ENCODE measurements around the gene GEMIN7. TPM values are rescaled to one million over a fixed set of nuclear protein-coding genes. Genes with fewer than 3 reads are reported as not detected.

The GEMIN7 gene
- total and polyA plus RNA-seq, 10 donors: 19.6 to 51.1 (median 27.4) TPM

GRCh38 chr19:45136507-45137178 lies 57.6 kb downstream of the GEMIN7 start:
- Histone ChIP-seq H3K4me1 (peaks cover 8 to 57% (median 41%) of the 10 kb centered on the region in 6 donors), H3K4me3 (peak overlapping the region in 1 of 8 donors; percentile 7), H3K36me3 (peaks cover 0 to 28% (median 13%) of the 10 kb centered on the region in 6 donors), H3K9me3 (no peaks in the 10 kb centered on the region), H3K27ac (peak overlapping the region in 4 of 8 donors; percentile 65 to 78 (median 72)), H3K27me3 (replicated peaks in 1 of 7) (no peaks in the 10 kb centered on the region)
- DNase-seq: no peak
- TF ChIP-seq POLR2A (IDR thresholded peaks at IDR 0.05) (no peak), POLR2AphosphoS5 (IDR thresholded peaks at IDR 0.05) (no peak), CTCF (IDR thresholded peaks at IDR 0.05 in 8 of 11, conservative IDR thresholded peaks at IDR 0.05 in 3 of 11) (no peak)
- 70 to 84% (median 80%) methylated on average over 6 to 12 of the region's 12 CpGs for WGBS, 5 donors
- intact Hi-C loops (cut with DNase I; ENCODE audit: low total_unique reads): no loop called here

GRCh38 chr19:45137179-45137761 lies 58.2 kb downstream of the GEMIN7 start:
- H3K27me3 ChIP-seq (replicated peaks in 1 of 7): no peaks in the 10 kb centered on the region
- peak overlapping the region in 1 of 8 donors; percentile 7 for H3K4me3 ChIP-seq
- H3K9me3 ChIP-seq: no peaks in the 10 kb centered on the region
- peak overlapping the region in 4 of 8 donors; percentile 65 to 78 (median 72) for H3K27ac ChIP-seq
- WGBS, 5 donors: 76 to 84% (median 78%) methylated on average over 16 to 17 of the region's 17 CpGs
- intact Hi-C loops (cut with DNase I; ENCODE audit: low total_unique reads): no loop called here
- DNase-seq: no peak
- TF ChIP-seq CTCF (IDR thresholded peaks at IDR 0.05 in 8 of 11, conservative IDR thresholded peaks at IDR 0.05 in 3 of 11): no peak
- no peak for TF ChIP-seq POLR2A (IDR thresholded peaks at IDR 0.05)
- TF ChIP-seq POLR2AphosphoS5 (IDR thresholded peaks at IDR 0.05): peak in 2 of 3 donors; percentile 20 to 54
- H3K4me1 ChIP-seq: peaks cover 8 to 57% (median 41%) of the 10 kb centered on the region in 6 donors
- peaks cover 0 to 31% (median 19%) of the 10 kb centered on the region in 6 donors for H3K36me3 ChIP-seq

GRCh38 chr19:45138303-45138751 lies 59.3 kb downstream of the GEMIN7 start:
- TF ChIP-seq POLR2A (IDR thresholded peaks at IDR 0.05): no peak
- TF ChIP-seq POLR2AphosphoS5 (IDR thresholded peaks at IDR 0.05): no peak
- TF ChIP-seq CTCF (IDR thresholded peaks at IDR 0.05 in 8 of 11, conservative IDR thresholded peaks at IDR 0.05 in 3 of 11): no peak
- intact Hi-C loops (cut with DNase I; ENCODE audit: low total_unique reads): no loop called here

More at GRCh38 chr19:45138303-45138751, 59.3 kb downstream of the GEMIN7 start:
- WGBS, 5 donors: 80 to 90% (median 85%) methylated on average over 7 to 11 of the region's 11 CpGs
- no peak for DNase-seq
- H3K27me3 ChIP-seq (replicated peaks in 1 of 7): no peaks in the 10 kb centered on the region
- peaks cover 0 to 41% (median 29%) of the 10 kb centered on the region in 6 donors for H3K36me3 ChIP-seq
- H3K27ac ChIP-seq: peak overlapping the region in 2 of 8 donors; percentile 77 to 78
- no peaks in the 10 kb centered on the region for H3K9me3 ChIP-seq
- no peak overlapping the region for H3K4me3 ChIP-seq
- peaks cover 8 to 52% (median 41%) of the 10 kb centered on the region in 6 donors for H3K4me1 ChIP-seq

Measured in spleen (tissue), 11 donors.